ENCODE results near the gene AKAP13. TPM values are rescaled to one million over a fixed set of nuclear protein-coding genes. Genes with fewer than 3 reads are reported as not detected.

The AKAP13 gene
- polyA plus RNA-seq, 1 experiment, result 13.6 TPM

DNA sequence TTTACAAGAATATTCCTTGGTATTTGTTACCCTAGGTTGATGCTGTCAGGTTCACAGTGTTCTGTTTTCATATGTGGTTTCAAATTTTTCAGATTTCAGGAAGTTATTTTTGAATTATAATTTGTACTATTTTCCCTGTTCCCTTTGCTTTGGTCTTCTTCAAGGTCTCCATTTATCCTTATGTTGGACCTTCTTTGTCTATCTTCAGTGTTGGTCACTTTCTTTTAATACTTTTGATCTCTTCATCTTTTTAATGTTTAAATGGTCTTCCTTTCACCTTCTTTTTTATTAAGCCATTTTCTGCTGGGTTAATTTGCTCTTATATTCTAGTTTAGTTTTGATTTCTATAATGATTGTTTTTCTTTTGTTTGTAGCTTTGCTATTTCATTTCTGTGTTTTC is 353.0 kb downstream of the AKAP13 start:
- no peak overlapping the region for H3K4me3 ChIP-seq (ENCODE audit: low read depth, low read length)
- DNase-seq (ENCODE audit: low read depth), result no peak
- no peak for TF ChIP-seq CTCF (IDR thresholded peaks at IDR 0.05; ENCODE audit: insufficient read depth, low read depth, low read length)
- ChIA-PET CTCF (no interaction called here), POLR2A (no interaction called here)
- H3K27me3 ChIP-seq (ENCODE audit: control insufficient read depth, insufficient read depth, low read length), result no peaks in the 10 kb centered on the region
- H3K36me3 ChIP-seq (ENCODE audit: control insufficient read depth, insufficient read depth, low read length), result peaks cover 6% of the 10 kb centered on the region

DNA sequence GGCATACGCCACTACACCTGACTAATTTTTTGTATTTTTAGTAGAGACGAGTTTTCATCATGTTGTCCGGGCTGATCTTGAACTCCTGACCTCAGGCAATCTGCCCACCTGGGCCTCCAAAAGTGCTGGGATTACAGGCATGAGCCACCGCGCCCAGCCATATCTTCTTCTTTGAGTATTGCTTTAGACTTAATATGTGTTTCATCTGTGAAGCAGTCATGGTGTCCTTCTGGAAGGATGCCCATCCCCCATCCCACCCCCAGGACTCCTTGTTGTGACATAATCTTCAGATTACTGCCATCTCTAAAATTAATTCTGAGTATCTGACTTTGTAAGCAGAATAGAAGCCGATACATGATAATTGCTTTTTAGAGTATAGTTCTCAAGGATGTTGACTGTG is 356.7 kb downstream of the AKAP13 start:
- no peaks in the 10 kb centered on the region for H3K27me3 ChIP-seq (ENCODE audit: control insufficient read depth, insufficient read depth, low read length)
- no peak for TF ChIP-seq CTCF (IDR thresholded peaks at IDR 0.05; ENCODE audit: insufficient read depth, low read depth, low read length)
- no peak for DNase-seq (ENCODE audit: low read depth)
- ChIA-PET CTCF (no interaction called here), POLR2A (no interaction called here)
- H3K36me3 ChIP-seq (ENCODE audit: control insufficient read depth, insufficient read depth, low read length), result peaks cover 16% of the 10 kb centered on the region
- H3K4me3 ChIP-seq (ENCODE audit: low read depth, low read length), result no peak overlapping the region

DNA sequence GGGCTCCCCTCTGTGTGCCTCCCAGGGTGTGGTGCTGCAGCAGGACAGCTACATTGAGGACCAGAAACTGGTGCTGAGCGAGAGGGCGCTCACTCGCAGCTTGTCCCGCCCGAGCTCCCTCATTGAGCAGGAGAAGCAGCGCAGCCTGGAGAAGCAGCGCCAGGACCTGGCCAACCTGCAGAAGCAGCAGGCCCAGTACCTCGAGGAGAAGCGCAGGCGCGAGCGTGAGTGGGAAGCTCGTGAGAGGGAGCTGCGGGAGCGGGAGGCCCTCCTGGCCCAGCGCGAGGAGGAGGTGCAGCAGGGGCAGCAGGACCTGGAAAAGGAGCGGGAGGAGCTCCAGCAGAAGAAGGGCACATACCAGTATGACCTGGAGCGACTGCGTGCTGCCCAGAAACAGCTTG is 360.6 kb downstream of the AKAP13 start:
- H3K36me3 ChIP-seq (ENCODE audit: control insufficient read depth, insufficient read depth, low read length), result peaks cover 34% of the 10 kb centered on the region
- POLR2A ChIA-PET, result no interaction called here
- TF ChIP-seq CTCF (IDR thresholded peaks at IDR 0.05; ENCODE audit: insufficient read depth, low read depth, low read length), result no peak
- DNase-seq (ENCODE audit: low read depth), result no peak
- H3K4me3 ChIP-seq (ENCODE audit: low read depth, low read length), result no peak overlapping the region
- CTCF ChIA-PET, result interaction anchor here (0.7 to 1.1 kb wide), 3 partner anchors 9 to 42 kb away, joined by 3 read pairs; no protein-coding TSS in a partner anchor
- no peaks in the 10 kb centered on the region for H3K27me3 ChIP-seq (ENCODE audit: control insufficient read depth, insufficient read depth, low read length)

- no peak for DNase-seq (ENCODE audit: low read depth)
- POLR2A ChIA-PET, result no interaction called here
- Histone ChIP-seq H3K36me3 (ENCODE audit: control insufficient read depth, insufficient read depth, low read length) (peaks cover 33% of the 10 kb centered on the region), H3K27me3 (ENCODE audit: control insufficient read depth, insufficient read depth, low read length) (no peaks in the 10 kb centered on the region), H3K4me3 (ENCODE audit: low read depth, low read length) (no peak overlapping the region)
- TF ChIP-seq CTCF (IDR thresholded peaks at IDR 0.05; ENCODE audit: insufficient read depth, low read depth, low read length), result no peak
- CTCF ChIA-PET, result interaction anchor here (0.7 to 1.1 kb wide), 4 partner anchors 12 to 91 kb away, joined by 3 read pairs; no protein-coding TSS in a partner anchor
These were observed 361.3 kb downstream of the AKAP13 start for GRCh38 chr15:85741662-85742061.

- TF ChIP-seq CTCF (IDR thresholded peaks at IDR 0.05; ENCODE audit: insufficient read depth, low read depth, low read length), result no peak
- ChIA-PET CTCF (interaction anchor here (0.9 to 1.4 kb wide), 6 partner anchors 11 to 411 kb away, joined by 3 to 6 read pairs (median 4); no protein-coding TSS in a partner anchor), POLR2A (no interaction called here)
These were observed 361.9 kb downstream of the AKAP13 start for GRCh38 chr15:85742186-85742821.

More at GRCh38 chr15:85742186-85742821, 361.9 kb downstream of the AKAP13 start:
- Histone ChIP-seq H3K36me3 (ENCODE audit: control insufficient read depth, insufficient read depth, low read length) (peaks cover 35% of the 10 kb centered on the region), H3K4me3 (ENCODE audit: low read depth, low read length) (no peak overlapping the region), H3K27me3 (ENCODE audit: control insufficient read depth, insufficient read depth, low read length) (no peaks in the 10 kb centered on the region)
- DNase-seq (ENCODE audit: low read depth), result no peak

All from BJ (cell line).